ENCODE data around the gene THAP5. TPM values are rescaled to one million over a fixed set of nuclear protein-coding genes. Genes with fewer than 3 reads are reported as not detected.

The THAP5 gene
- total and polyA plus RNA-seq, 5 experiments from 2014 or later: 13.3 to 52.9 (median 27.9) TPM

DNA sequence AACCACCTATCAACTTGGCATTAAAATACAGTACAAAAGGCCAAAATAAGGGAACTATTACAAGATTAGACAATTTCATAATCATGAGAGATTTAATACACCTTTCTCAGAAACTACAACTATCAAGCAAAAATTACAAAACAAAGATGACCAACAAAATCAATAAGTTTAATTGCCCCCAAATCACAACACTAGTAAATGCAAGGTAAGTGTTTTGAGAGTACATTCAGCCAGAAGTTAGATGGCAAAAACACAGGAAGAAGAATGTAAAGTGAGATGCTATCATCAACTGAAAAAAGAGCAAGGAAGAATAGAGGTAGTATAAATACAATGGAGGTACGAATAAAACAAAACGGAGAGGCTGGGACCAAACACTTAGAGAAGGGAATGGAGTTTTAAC is 46.7 kb downstream of the THAP5 start:
- H3K4me3 Mint-ChIP-seq: peak overlapping the region in 9 of 10 donors; percentile 5 to 32 (median 11)

GRCh38 chr7:108517951-108518350 is 51.6 kb downstream of the THAP5 start:
- H3K36me3 Mint-ChIP-seq: peaks cover 17 to 70% (median 26%) of the 10 kb centered on the region in 3 donors
- peaks cover 23 to 54% (median 47%) of the 10 kb centered on the region in 4 donors for H3K4me1 Mint-ChIP-seq
- no peak overlapping the region for H3K4me3 Mint-ChIP-seq
- DNase-seq: no peak
- POLR2A ChIA-PET: no interaction called here
- H3K9me3 Mint-ChIP-seq: no peaks in the 10 kb centered on the region
- ATAC-seq: no peak
- H3K27me3 Mint-ChIP-seq: no peaks in the 10 kb centered on the region
- H3K27ac Mint-ChIP-seq: no peak overlapping the region

More for the DNA sequence above, 46.7 kb downstream of the THAP5 start:
- Mint-ChIP-seq H3K36me3 (peaks cover 11 to 40% (median 17%) of the 10 kb centered on the region in 3 donors), H3K9me3 (no peaks in the 10 kb centered on the region), H3K27ac (peak overlapping the region in 5 of 10 donors; percentile 12 to 64 (median 24)), H3K27me3 (peaks cover 0 to under 1% (median 0%) of the 10 kb centered on the region in 5 donors), H3K4me1 (peaks cover 33 to 69% (median 58%) of the 10 kb centered on the region in 4 donors)
- ATAC-seq (no peak), DNase-seq (no peak)
- POLR2A ChIA-PET: interaction anchor here (1.1 kb wide), 1 partner anchor 47 kb away, joined by 6 read pairs; the partner anchor contains the start of genes DNAJB9 and THAP5

GRCh38 chr7:108515630-108516029 is 53.9 kb downstream of the THAP5 start:
- Mint-ChIP-seq H3K9me3 (peaks cover 0 to under 1% (median 0%) of the 10 kb centered on the region in 9 donors), H3K4me3 (no peak overlapping the region), H3K36me3 (peaks cover 23 to 70% (median 42%) of the 10 kb centered on the region in 3 donors), H3K27ac (no peak overlapping the region), H3K27me3 (no peaks in the 10 kb centered on the region), H3K4me1 (peaks cover 12 to 47% (median 32%) of the 10 kb centered on the region in 4 donors)
- no peak for ATAC-seq
- POLR2A ChIA-PET: interaction anchor here (0.6 to 0.7 kb wide), 2 partner anchors 10 to 17 kb away, joined by 3 read pairs; partner anchors contain the start of gene PNPLA8
- no peak for DNase-seq

- peaks cover 29 to 72% (median 49%) of the 10 kb centered on the region in 3 donors for H3K36me3 Mint-ChIP-seq
- H3K4me3 Mint-ChIP-seq: no peak overlapping the region
Measured at GRCh38 chr7:108515013-108515412, 54.5 kb downstream of the THAP5 start.

More at GRCh38 chr7:108515013-108515412, 54.5 kb downstream of the THAP5 start:
- H3K27me3 Mint-ChIP-seq: no peaks in the 10 kb centered on the region
- no peak overlapping the region for H3K27ac Mint-ChIP-seq
- POLR2A ChIA-PET: interaction anchor here (0.6 to 0.7 kb wide), 2 partner anchors 11 to 16 kb away, joined by 3 read pairs; partner anchors contain the start of gene PNPLA8
- no peak for ATAC-seq
- H3K9me3 Mint-ChIP-seq: peaks cover 0 to 2% (median 0%) of the 10 kb centered on the region in 9 donors
- H3K4me1 Mint-ChIP-seq: peaks cover 9 to 42% (median 28%) of the 10 kb centered on the region in 4 donors
- no peak for DNase-seq

Other genes starting within 250 kb of the THAP5 start
- 10 to 100 TPM; 42.9 to 46.6 TPM for gene NRCAM, start 113.3 kb downstream of the THAP5 start, total RNA-seq
- gene NRCAM, start 113.3 kb downstream of the THAP5 start, polyA plus RNA-seq: 10 to 100 TPM; 11.1 to 18.2 (median 13.7) TPM
- 10 to 100 TPM; 19.7 to 25.6 TPM for gene PNPLA8, start 43.6 kb downstream of the THAP5 start, total RNA-seq
- gene PNPLA8, start 43.6 kb downstream of the THAP5 start, polyA plus RNA-seq: 10 to 100 TPM; 24.0 to 26.5 (median 24.3) TPM
- 10 to 100 TPM; 19.0 to 19.9 TPM for gene DNAJB9, start 168 bp upstream of the THAP5 start, total RNA-seq
- 10 to 100 TPM; 21.3 to 47.1 (median 29.2) TPM for gene DNAJB9, start 168 bp upstream of the THAP5 start, polyA plus RNA-seq

All from naive thymus-derived CD8-positive, alpha-beta T cell (primary cell).